HG02870 (cell line): Measurements from ENCODE around the gene PRLH.

Source experiments
- ATAC-seq: cut with Tn5 transposase; IDR thresholded peaks from one replicate; pipeline ENCODE4 v1.9.1; 2021; ENCODE audit warnings: mild to moderate bottlenecking, moderate library complexity; ENCODE audit not compliant: unreplicated experiment

PRLH gene

GRCh38 chr2:237563816-237564215 is 2.6 kb upstream of the PRLH start:
- no peak for ATAC-seq

- ATAC-seq, result no peak
Measured at GRCh38 chr2:237564526-237565131, 1.7 kb upstream of the PRLH start.

GRCh38 chr2:237565974-237566373 is 400 bp upstream of the PRLH start:
- no peak for ATAC-seq

- ATAC-seq, result no peak
Measured at GRCh38 chr2:237567276-237568029, 1.1 kb downstream of the PRLH start.

GRCh38 chr2:237568121-237568660 is 1.8 kb downstream of the PRLH start:
- ATAC-seq, result no peak

GRCh38 chr2:237569041-237569440 is 2.7 kb downstream of the PRLH start:
- no peak for ATAC-seq

GRCh38 chr2:237569896-237570295 is 3.5 kb downstream of the PRLH start:
- ATAC-seq, result no peak

- no peak for ATAC-seq
Measured at GRCh38 chr2:237570776-237571335, 4.5 kb downstream of the PRLH start.

GRCh38 chr2:237571551-237571950 is 5.2 kb downstream of the PRLH start:
- ATAC-seq, result no peak

- ATAC-seq, result peak; percentile 62
Measured at GRCh38 chr2:237572021-237572741, 5.8 kb downstream of the PRLH start.

- no peak for ATAC-seq
Measured at GRCh38 chr2:237572742-237573101, 6.3 kb downstream of the PRLH start.

- ATAC-seq, result no peak
Measured at GRCh38 chr2:237573721-237574415, 7.5 kb downstream of the PRLH start.

- ATAC-seq, result no peak
Measured at GRCh38 chr2:237574467-237574866, 8.1 kb downstream of the PRLH start.

GRCh38 chr2:237574894-237575868 is 8.8 kb downstream of the PRLH start:
- ATAC-seq, result no peak

- ATAC-seq, result no peak
Measured at GRCh38 chr2:237575869-237576862, 9.8 kb downstream of the PRLH start.

GRCh38 chr2:237576974-237577373 is 10.6 kb downstream of the PRLH start:
- no peak for ATAC-seq

- ATAC-seq, result no peak
Measured at GRCh38 chr2:237577458-237577857, 11.1 kb downstream of the PRLH start.
